NOMO-1 treated with dmso at 0.1 percent for 144 hours (cell line): ENCODE measurements around the gene MYO5B.
"Not testable (repeated sequence)": the region's sequence is repeated elsewhere in the genome, so short reads cannot be mapped to it uniquely, and the experiment has no call there.

ENCODE experiments used
- DNase-seq: peaks from one replicate; lab custom pipeline; 2025; ENCODE audit not compliant: unreplicated experiment; lab: John Stamatoyannopoulos, UW

Gene MYO5B

DNA sequence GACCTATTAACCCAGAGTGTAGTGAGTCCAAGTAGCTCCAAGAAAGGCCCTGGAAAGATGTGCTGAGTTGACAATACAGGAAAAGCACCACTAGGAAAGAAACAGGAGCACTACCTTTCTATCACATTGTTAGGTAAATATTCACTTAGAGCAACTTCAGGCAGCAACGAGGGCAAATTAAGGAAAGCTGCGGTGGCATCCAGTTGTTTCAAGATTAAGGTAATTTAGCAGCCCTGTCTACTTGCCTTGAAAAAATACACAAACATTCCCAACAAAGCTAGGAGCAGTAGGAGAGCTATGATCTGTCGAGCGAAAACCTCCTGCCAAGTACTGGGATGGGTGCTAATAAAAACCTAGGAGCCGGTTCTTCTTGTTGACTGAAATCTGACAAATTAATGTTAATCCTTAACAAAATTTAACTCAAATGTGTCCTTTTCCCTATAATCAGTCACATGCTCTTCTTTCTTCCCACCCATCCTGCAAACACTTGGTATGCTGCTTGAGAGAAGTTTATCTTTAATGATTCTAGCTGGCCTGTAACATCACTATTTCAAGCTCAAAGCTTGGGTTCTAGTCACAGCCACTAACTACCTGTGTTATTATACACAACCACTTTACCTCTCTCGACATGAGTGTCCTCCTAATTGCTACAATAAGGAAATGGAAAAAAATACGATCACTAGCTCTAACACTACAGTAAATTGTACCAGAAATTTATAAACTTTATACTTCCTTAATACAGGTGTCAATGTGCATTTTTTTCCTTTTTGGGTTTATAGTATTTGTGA, 383.6 kb downstream of the MYO5B start:
- DNase-seq, result no peak

GRCh38 chr18:49808553-49809191, 386.3 kb downstream of the MYO5B start:
- not testable (repeated sequence) for DNase-seq

DNA sequence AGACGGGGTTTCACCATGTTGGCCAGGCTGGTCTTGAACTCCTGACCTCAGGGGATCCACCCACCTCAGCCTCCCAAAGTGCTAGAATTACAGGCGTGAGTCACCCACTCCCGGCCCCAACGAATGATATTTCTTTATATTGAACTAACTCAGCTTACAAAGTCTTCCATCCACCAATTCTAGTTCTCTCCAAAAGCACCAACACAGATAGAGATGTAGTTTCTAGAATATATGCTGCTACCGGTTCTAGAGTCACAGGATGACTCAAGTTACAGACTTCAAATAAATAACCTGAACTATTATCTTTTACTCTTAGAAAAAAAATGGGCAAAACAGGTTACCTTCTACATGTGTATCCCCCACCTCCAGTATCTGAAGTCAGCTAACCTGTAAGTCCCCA, 390.9 kb downstream of the MYO5B start:
- no peak for DNase-seq

GRCh38 chr18:49802623-49803022, 392.3 kb downstream of the MYO5B start:
- no peak for DNase-seq

- not testable (repeated sequence) for DNase-seq
Observed at GRCh38 chr18:49800491-49800890, 394.5 kb downstream of the MYO5B start.

DNA sequence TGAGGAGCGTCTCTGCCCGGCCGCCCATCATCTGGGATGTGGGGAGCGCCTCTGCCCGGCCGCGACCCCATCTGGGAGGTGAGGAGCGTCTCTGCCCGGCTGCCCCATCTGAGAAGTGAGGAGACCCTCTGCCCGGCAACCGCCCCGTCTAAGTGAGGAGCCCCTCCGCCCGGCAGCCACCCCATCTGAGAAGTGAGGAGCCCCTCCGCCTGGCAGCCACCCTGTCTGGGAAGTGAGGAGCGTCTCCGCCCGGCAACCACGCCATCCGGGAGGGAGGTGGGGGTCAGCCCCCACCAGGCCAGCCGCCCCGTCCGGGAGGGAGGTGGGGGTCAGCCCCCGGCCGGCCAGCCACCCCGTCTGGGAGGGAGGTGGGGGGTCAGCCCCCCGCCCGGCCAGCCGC, 395.1 kb downstream of the MYO5B start:
- DNase-seq, result not testable (repeated sequence)

DNA sequence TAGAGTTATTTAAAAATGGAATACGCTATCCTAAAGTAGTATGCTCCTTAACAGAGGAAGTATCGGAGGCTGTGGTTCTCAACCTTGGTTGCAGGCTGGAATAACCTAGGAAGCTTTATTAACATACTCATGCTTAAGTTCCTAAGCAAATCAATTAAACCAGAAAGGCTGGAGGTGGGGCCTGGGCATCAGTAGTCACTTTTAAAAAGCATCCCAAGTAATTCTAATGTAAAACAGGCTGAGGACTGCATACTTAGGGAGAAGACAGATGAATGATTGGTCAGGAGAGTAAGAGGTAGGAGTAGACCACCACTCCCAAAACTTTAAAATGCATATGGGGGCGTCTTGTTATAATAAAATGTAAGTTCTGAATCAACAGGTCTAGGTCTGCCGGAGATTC, 396.9 kb downstream of the MYO5B start:
- DNase-seq, result no peak

GRCh38 chr18:49795612-49796552, 399.1 kb downstream of the MYO5B start:
- DNase-seq, result no peak

- DNase-seq, result no peak
Observed at GRCh38 chr18:49794743-49795142, 400.2 kb downstream of the MYO5B start.

- not testable (repeated sequence) for DNase-seq
Observed at GRCh38 chr18:49789560-49790134, 405.3 kb downstream of the MYO5B start.

DNA sequence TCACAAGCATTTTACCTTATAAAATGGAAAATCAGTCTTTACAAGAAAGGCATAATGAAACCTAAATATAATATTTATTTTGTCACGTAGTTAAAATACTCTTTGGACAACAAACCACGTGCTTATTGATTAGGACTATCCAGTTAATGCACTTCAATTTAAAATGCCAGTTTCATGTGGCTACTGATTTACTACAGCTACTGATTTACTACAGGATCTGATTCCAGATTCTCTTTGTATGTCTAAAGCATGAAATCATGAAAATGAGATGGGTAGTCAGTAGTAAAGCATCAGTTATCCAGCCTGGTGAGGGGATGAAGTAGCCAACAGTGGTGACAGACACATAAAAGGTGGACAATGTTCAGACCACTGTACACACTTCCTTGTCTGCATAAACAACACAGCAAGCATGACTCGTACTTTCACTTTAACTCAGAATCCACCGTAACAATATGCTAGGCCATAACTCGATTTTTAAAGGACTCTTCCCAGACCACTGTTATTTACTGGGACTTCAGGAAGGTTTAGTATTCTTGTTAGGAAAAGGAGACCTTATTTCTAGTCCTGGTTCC, 406.5 kb downstream of the MYO5B start:
- no peak for DNase-seq

- no peak for DNase-seq
Observed at GRCh38 chr18:49786019-49786720, 408.8 kb downstream of the MYO5B start.

- DNase-seq, result no peak
Observed at GRCh38 chr18:49784427-49785185, 410.3 kb downstream of the MYO5B start.

- not testable (repeated sequence) for DNase-seq
Observed at GRCh38 chr18:49783631-49784030, 411.3 kb downstream of the MYO5B start.

DNA sequence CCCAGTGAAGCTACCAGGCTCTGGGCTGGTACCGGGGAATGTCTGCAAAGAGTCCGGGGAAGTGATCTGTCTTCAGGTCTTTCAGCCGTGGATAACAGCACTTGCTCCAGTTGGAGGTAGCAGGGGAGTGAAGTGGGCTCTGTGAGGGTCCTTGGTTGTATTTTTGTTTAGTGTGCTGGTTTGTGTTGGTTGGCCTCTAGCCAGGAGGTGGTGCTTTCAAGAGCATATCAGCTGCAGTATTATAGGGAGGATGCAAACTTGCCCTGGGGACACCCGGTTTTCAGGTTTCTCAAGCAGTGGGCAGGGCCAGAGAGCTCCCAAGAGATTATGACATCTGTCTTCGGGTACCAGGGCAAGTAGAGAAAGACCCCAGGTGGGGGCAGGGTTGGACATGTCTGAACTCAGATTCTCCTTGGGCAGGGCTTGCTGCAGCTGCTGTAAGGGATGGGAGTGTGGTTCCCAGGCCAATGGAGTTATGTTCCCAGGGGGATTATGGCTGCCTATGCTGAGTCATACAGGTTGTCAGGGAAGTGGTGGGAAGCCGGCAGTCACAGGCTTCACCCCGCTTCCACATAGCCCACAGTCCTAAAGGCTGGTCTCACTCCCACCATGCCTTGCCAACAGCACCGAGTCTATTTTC, 416.0 kb downstream of the MYO5B start:
- DNase-seq, result no peak
